Measurements from ENCODE around the gene UBE2I.
A peak's percentile ranks its signal among the peaks of the same experiment; 100 is the strongest.
"Not testable (repeated sequence)": the region's sequence is repeated elsewhere in the genome, so short reads cannot be mapped to it uniquely, and the experiment has no call there.

Gene UBE2I

DNA sequence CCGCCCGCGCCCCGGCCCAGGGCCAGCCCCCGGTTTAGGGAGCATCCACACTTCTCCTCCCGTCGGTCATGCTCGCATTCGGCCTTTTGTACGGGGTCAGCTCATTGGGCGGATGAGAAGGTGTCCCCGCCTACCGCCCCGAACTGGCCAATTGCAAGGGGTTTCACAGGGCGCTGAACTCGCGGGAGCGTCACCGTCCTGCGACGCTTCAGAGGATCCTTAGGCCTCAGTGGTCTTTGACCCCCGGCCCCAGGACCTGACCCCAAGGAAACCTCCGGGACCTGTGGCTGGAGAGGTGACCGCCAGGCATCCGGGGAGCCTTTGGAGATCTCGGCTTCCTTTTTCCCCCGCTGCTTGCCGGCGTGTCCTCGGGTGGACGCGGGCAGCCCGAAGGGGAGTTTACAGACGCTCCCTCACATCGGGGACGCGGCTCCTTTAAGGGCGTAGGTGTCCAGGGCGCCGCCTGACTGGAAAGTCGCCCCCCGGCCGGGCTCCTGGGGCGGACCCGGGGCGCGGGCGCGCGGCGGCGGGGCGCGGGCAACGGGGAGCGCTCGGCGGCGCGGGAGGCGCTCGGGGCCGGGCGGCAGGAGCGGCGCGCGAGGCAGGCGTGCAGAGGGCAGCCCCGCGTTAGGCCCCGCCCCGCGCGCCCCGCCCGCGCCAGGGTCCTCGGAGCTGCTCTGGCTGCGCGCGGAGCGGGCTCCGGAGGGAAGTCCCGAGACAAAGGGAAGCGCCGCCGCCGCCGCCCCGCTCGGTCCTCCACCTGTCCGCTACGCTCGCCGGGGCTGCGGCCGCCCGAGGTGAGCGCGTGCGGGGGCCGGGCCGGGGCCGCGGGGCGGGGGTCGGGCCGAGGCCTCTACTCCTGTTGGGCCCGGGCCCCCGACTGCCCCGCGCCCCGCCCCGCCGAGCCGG lies at the start of gene UBE2I:
Gene UBE2I (plus strand): TSS at position 660 of the 909 bp plus-strand sequence. CDS start 4,395 bp downstream, outside the sequence.
- DNase-seq (ENCODE audit: low read depth in 2 of 3, low spot score in 2 of 3): peak; percentile 95 to 99 (median 98)

- DNase-seq (ENCODE audit: low read depth in 2 of 3, low spot score in 2 of 3): no peak
These were observed 49.7 kb upstream of the UBE2I start for GRCh38 chr16:1259760-1260068.

- DNase-seq (ENCODE audit: low read depth in 2 of 3, low spot score in 2 of 3): no peak
These were observed 49.2 kb upstream of the UBE2I start for GRCh38 chr16:1260101-1260680.

DNA sequence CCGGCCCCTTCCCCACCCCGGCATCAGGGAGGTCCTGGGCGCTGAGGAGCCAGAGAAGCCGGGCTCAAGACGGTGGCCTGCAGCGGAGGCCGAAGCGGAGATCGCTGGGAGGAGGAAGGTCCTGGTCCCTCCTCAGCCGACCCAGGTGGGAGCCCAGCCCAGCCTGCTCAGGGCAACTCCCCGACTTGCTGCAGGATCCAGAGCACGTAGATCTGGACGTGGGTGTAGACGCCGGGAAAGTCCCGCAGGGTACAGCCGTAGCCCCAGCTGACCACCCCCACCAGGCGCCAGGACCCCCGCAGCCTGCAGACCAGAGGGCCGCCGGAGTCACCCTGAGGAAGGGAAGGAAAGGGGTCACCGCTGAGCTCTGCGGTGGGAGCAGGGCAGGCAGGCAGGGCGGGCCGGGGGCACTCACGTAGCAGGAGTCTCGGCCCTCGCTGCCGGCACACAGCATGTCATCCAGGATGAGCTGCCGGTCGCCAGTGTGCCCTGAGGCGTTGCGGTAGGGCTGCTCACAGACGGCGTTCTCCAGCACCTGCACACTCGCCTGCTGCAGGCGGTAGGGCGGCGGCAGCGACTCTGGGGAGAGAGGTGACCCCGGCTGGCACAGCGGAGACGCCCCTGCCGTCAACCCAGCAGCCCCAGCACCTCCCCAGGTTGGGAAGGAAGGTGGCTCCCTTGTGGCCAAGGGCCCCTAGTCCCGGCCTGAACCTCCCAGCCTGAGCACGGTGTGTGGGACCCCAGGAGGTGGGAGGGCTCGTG lies 48.1 kb upstream of the UBE2I start:
- no peak for DNase-seq (ENCODE audit: low read depth in 2 of 3, low spot score in 2 of 3)

GRCh38 chr16:1262210-1262845 lies 47.1 kb upstream of the UBE2I start:
- no peak for DNase-seq (ENCODE audit: low read depth in 2 of 3, low spot score in 2 of 3)

- no peak for DNase-seq (ENCODE audit: low read depth in 2 of 3, low spot score in 2 of 3)
These were observed 46.6 kb upstream of the UBE2I start for GRCh38 chr16:1262846-1263221.

DNA sequence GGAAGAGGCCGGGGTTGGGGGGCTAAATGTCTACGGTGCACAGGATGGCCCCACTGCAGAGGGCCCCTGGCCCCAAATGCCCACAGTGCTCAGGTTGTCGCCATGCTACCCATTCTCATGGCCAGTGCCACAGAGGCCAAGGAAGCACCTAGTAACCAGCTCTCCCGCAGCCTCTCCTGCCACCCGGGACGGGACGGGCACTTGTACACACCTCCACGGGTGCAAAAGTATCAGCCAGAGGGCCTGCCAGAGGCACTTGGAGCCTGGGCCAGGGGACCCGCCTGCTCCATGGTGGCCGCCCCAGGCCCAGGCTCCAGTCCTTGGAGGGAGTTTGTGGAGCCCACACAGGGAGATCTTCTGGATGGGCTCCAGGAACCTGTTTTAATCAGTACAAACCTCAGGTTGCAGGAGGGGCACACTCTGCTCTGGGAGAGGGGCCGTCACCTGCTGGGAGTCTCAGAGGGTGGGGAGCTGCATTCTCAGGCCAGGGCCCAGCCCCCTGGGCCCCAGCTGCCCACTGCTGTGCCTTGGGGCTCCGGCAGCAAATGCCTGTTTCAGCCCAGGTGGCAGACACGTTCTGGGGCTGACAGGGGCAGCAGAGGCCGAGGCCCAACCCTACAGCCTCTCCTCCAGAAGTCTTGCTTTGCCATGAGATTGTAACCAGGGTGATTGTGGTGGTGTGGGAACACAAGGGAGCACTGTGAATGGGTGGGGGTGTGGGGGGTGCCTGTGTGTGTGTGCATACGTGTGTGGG lies 45.7 kb upstream of the UBE2I start:
- DNase-seq (ENCODE audit: low read depth in 2 of 3, low spot score in 2 of 3): no peak

- DNase-seq (ENCODE audit: low read depth in 2 of 3, low spot score in 2 of 3): no peak
These were observed 44.9 kb upstream of the UBE2I start for GRCh38 chr16:1264345-1265089.

DNA sequence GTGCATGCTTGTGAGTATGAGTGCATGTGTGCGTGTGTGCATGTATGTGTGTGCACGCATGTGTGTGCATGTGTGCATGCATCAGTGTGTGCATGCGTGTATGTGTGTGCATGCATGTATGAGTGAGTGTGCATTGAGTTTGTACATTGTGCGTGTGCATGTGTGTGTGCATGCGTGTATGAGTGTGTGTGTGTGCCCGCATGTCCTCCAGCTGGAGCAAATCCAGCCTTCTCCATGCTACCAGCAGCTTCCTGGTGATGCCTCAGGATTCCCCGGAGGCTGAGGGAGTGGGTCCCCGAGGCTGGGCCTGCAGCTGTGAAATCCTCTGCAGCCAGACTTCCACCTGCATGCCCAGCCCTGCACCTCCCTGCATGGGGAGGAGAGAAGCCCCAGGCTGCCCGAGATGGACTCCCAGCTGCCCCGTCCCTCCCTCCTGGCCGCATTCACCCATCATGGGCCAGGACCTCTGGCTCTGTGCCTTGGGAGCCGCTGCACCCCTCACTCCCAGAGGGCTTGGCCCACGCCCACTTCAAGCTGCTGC lies 44.3 kb upstream of the UBE2I start:
- no peak for DNase-seq (ENCODE audit: low read depth in 2 of 3, low spot score in 2 of 3)

DNA sequence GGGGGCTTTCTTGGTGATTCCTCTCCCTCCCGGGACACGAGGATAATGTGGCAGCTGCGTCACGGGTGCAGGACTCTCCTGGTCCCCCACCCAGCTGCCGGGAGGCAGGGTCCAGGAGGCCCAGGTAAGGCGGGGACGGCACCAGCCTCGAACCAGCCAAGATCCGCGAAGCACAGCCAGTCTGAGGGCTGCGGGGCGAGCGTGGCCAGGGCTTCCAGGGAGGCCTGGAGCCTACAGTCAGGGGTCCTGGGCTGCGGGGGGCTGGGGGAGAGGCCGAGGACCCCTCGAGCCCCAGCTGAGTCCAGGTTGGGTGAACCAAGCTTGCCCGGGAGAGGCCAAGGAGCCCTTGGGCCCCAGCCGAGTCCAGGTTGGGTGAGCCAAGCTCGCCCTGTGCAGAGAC lies 43.6 kb upstream of the UBE2I start:
- no peak for DNase-seq (ENCODE audit: low read depth in 2 of 3, low spot score in 2 of 3)

- DNase-seq (ENCODE audit: low read depth in 2 of 3, low spot score in 2 of 3): not testable (repeated sequence)
These were observed 40.0 kb upstream of the UBE2I start for GRCh38 chr16:1269418-1269817.

DNA sequence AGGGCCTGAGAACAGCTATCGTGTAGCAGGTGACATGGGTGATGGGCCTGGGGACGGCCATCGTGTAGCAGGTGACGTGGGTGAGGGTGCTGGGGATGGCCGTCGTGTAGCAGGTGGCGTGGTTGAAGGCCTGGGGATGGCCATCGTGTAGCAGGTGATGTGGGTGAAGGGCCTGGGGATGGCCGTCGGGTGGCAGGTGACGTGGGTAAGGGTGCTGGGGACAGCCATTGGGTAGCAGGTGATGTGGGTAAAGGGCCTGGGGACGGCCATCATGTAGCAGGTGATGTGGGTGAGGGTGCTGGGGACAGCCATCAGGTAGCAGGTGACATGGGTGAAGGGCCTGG lies 38.1 kb upstream of the UBE2I start:
- no peak for DNase-seq (ENCODE audit: low read depth in 2 of 3, low spot score in 2 of 3)

- DNase-seq (ENCODE audit: low read depth in 2 of 3, low spot score in 2 of 3): not testable (repeated sequence)
These were observed 37.6 kb upstream of the UBE2I start for GRCh38 chr16:1271724-1272413.

- no peak for DNase-seq (ENCODE audit: low read depth in 2 of 3, low spot score in 2 of 3)
These were observed 36.8 kb upstream of the UBE2I start for GRCh38 chr16:1272453-1273198.

GRCh38 chr16:1273816-1274215 lies 35.6 kb upstream of the UBE2I start:
- DNase-seq (ENCODE audit: low read depth in 2 of 3, low spot score in 2 of 3): no peak

- no peak for DNase-seq (ENCODE audit: low read depth in 2 of 3, low spot score in 2 of 3)
These were observed 34.7 kb upstream of the UBE2I start for GRCh38 chr16:1274767-1275166.

DNA sequence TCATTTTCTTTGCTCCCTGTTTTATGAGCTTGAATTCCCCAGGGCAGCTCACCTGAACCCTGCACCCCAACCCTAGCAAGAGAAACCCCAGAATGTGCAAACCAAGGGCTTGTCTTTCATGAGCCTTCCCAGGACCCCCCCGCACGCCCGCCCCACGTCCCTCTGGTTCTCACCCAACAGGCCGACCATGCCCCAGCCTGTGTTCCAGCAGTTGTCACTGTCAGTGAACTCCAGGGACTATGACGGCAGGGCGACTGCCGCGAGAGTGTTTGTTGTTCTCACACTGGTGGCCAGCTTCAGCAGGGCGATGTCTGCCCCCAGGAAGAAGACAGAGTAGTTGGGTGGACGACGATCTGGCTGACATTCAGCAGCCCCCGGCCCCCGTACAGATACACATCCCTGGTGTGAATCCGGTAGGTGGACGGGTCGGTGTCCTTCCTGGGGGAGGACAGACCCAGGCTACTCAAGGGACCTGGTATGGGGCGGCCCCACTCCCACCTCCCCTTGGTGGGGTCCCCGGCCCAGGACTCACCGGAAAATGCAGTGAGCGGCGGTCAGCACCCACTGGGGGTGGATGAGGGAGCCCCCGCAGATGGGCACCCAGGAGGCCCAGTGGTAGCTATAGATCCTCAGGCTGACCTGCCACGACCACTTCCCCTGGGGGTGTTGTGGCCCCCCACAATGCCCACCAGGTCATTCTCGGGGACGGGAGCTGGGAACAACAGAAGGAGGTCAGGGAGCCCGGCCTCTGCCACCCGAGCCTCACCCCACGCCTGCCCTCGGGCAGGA lies 33.5 kb upstream of the UBE2I start:
- DNase-seq (ENCODE audit: low read depth in 2 of 3, low spot score in 2 of 3): no peak

DNA sequence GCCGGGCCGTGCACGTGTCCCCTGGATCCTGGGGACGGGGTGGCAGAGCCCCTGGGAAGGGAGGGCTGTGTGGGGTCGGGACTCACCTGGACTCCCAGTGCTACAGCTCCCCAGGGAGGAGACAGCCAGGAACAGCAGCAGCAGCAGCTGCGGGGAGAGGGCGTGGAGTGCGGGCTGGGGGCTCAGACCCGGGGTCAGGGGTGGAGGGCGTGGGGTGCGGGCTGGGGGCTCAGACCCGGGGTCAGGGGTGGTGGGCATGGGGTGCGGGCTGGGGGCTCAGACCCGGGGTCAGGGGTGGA lies 32.9 kb upstream of the UBE2I start:
- DNase-seq (ENCODE audit: low read depth in 2 of 3, low spot score in 2 of 3): no peak

Measured in activated CD8-positive, alpha-beta memory T cell treated with anti-CD3 and anti-CD28 coated beads for 48 hours (primary cell).